SU-DHL-6 (cell line): Measurements from ENCODE around the gene TENT5C.

Source experiments
- H2AFZ ChIP-seq: fragments of 200-600 bp; sonication (generic); 2 replicates; pipeline ENCODE4 v1.6.1; 2014; ENCODE audit warnings: low read depth, mild to moderate bottlenecking, moderate library complexity, mixed read lengths, antibody characterized with exemption, low read length; ENCODE audit not compliant: severe bottlenecking
- H3F3A ChIP-seq: fragments of 200-600 bp; shearing (Covaris generic); 2 replicates; pipeline ENCODE4 v1.6.0; 2016; ENCODE audit warnings: antibody characterized with exemption, mild to moderate bottlenecking; ENCODE audit not compliant: insufficient read depth
- H3K27ac ChIP-seq: fragments of 200-600 bp; sonication (generic); 2 replicates; pipeline ENCODE4 v1.5.1; 2016; ENCODE audit warnings: low read depth, mild to moderate bottlenecking, low read length, moderate library complexity, mixed read lengths
- H3K27me3 ChIP-seq: fragments of 200-600 bp; sonication (generic), shearing (Covaris generic); 2 replicates; pipeline ENCODE4 v1.6.0; 2014; ENCODE audit warnings: mild to moderate bottlenecking, low read length
- H3K36me3 ChIP-seq: fragments of 200-600 bp; sonication (generic); 2 replicates; pipeline ENCODE4 v1.6.1; 2014; ENCODE audit warnings: mild to moderate bottlenecking, low read length, mixed read lengths
- H3K4me2 ChIP-seq: fragments of 300-600, 200-600 bp; shearing (Covaris generic), sonication (generic); 2 replicates; pipeline ENCODE4 v1.6.0; 2014; ENCODE audit warnings: low read length, low read depth, mild to moderate bottlenecking; ENCODE audit not compliant: poor library complexity, severe bottlenecking
- H3K4me3 ChIP-seq: fragments of 200-600 bp; sonication (generic); 2 replicates; pipeline ENCODE4 v1.5.1; 2014; ENCODE audit warnings: antibody characterized with exemption, low read length, mild to moderate bottlenecking, mixed read lengths; ENCODE audit not compliant: insufficient read depth, poor library complexity, severe bottlenecking
- H3K79me2 ChIP-seq: fragments of 200-600 bp; sonication (generic); 2 replicates; pipeline ENCODE4 v1.6.1; 2014; ENCODE audit warnings: mild to moderate bottlenecking, low read length, moderate library complexity; ENCODE audit not compliant: insufficient read depth
- H3K9ac ChIP-seq: fragments of 200-600 bp; sonication (generic); 2 replicates; pipeline ENCODE4 v1.7.0; 2014; ENCODE audit warnings: mild to moderate bottlenecking, low read length
- H3K9me2 ChIP-seq: fragments of 200-600 bp; sonication (generic); replicated peaks from 2 replicates; pipeline ENCODE4 v1.6.1; 2014; ENCODE audit warnings: low read length; ENCODE audit not compliant: insufficient read depth
- H3K9me3 ChIP-seq: fragments of 200-600 bp; sonication (generic); 2 replicates; pipeline ENCODE4 v1.6.1; 2014; ENCODE audit warnings: low read length, mixed read lengths; ENCODE audit not compliant: insufficient read depth
- H4K20me1 ChIP-seq: fragments of 200-600 bp; sonication (generic); 2 replicates; pipeline ENCODE4 v1.6.1; 2014; ENCODE audit warnings: low read depth, mild to moderate bottlenecking, antibody characterized with exemption, low read length, moderate library complexity, mixed read lengths
- CTCF ChIP-seq: fragments of 200-600 bp; sonication (generic); IDR thresholded peaks from one replicate; pipeline ENCODE4 v1.5.1; 2017; ENCODE audit warnings: antibody characterized with exemption, mild to moderate bottlenecking, low read length, moderate library complexity; ENCODE audit not compliant: insufficient read depth, poor library complexity, severe bottlenecking
- EZH2phosphoT487 ChIP-seq: fragments of 200-600 bp; sonication (generic), shearing (Covaris generic); conservative IDR thresholded peaks from 2 replicates; pipeline ENCODE4 v1.6.1; 2018; ENCODE audit warnings: mild to moderate bottlenecking, antibody characterized with exemption, low read length, moderate library complexity, mixed read lengths

The TENT5C gene

DNA sequence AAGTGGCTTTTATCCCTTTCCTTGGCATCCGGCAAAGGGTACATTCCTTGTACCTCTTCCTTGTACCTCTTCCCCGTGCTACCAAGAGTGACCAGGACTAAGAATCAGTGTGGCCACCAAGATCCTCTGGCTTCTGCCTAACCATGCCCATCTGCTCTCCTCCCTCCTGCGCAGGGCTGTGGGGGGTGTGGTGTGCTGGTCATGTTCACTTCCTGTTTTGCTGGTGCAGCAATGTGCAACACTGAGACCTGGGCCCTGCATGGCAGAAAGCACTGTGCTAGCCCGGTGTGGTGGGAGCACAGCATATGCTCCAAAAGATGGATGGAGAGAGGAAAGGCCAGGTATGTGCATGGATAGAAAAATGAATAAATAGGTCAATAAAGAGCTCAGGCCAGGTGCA is 33.3 kb upstream of the TENT5C start:
- H3K4me3 ChIP-seq, result no peak overlapping the region
- no peaks in the 10 kb centered on the region for H3F3A ChIP-seq
- H3K9me2 ChIP-seq, result no peaks in the 10 kb centered on the region
- no peak overlapping the region for H3K4me2 ChIP-seq
- H3K79me2 ChIP-seq, result no peaks in the 10 kb centered on the region
- no peaks in the 10 kb centered on the region for H3K27me3 ChIP-seq
- H3K36me3 ChIP-seq, result no peaks in the 10 kb centered on the region
- no peaks in the 10 kb centered on the region for H3K9me3 ChIP-seq
- H4K20me1 ChIP-seq, result no peaks in the 10 kb centered on the region
- no peak overlapping the region for H3K9ac ChIP-seq
- no peak overlapping the region for H3K27ac ChIP-seq
- TF ChIP-seq CTCF (no peak), EZH2phosphoT487 (no peak)
- no peak overlapping the region for H2AFZ ChIP-seq

- no peaks in the 10 kb centered on the region for H3K36me3 ChIP-seq
- H3K27ac ChIP-seq, result no peak overlapping the region
- H3K79me2 ChIP-seq, result no peaks in the 10 kb centered on the region
- no peak overlapping the region for H3K4me3 ChIP-seq
- H3K9me2 ChIP-seq, result no peaks in the 10 kb centered on the region
- no peak overlapping the region for H2AFZ ChIP-seq
- no peak overlapping the region for H3K9ac ChIP-seq
- no peaks in the 10 kb centered on the region for H3F3A ChIP-seq
- no peaks in the 10 kb centered on the region for H4K20me1 ChIP-seq
- TF ChIP-seq CTCF, result no peak
- TF ChIP-seq EZH2phosphoT487, result no peak
- H3K4me2 ChIP-seq, result no peak overlapping the region
- H3K9me3 ChIP-seq, result no peaks in the 10 kb centered on the region
- no peaks in the 10 kb centered on the region for H3K27me3 ChIP-seq
These were observed 32.3 kb upstream of the TENT5C start for GRCh38 chr1:117573386-117574023.

DNA sequence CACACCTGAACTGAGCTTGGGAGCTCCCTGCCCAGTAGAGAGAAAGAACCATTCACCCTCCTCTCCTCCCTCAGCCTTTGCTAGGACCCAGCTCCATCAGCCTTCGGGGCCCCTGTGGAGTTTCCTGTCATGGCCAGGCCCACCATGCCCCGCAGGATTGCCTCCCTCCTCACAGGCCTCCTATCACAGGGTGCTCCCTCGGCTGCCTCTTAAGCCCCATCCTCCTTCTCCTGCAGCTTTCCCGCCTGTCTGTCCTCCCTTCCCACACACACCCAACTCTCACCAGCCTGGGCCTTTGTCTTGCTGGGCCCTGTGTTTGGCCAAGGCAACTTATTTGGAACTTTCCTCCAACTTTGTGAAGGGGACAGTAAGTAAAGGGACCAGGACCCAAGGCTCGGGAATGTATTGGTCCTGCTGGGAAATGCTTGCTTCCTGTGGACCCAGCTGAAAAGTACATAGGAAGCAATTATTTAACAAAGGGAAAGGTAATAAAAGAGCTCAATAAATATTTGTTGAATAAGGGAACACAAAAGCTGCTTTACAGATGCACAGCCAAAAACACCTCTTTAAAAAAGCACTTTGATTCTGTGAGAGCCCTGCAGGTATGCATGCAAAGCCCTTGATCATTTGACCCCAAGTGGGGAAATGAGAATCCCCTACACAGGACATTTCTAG is 31.6 kb upstream of the TENT5C start:
- Histone ChIP-seq H2AFZ (no peak overlapping the region), H3F3A (no peaks in the 10 kb centered on the region), H3K9ac (no peak overlapping the region), H3K27ac (no peak overlapping the region), H4K20me1 (no peaks in the 10 kb centered on the region), H3K4me2 (no peak overlapping the region), H3K9me3 (no peaks in the 10 kb centered on the region), H3K4me3 (no peak overlapping the region), H3K9me2 (no peaks in the 10 kb centered on the region), H3K27me3 (no peaks in the 10 kb centered on the region), H3K79me2 (no peaks in the 10 kb centered on the region), H3K36me3 (no peaks in the 10 kb centered on the region)
- no peak for TF ChIP-seq CTCF
